HepG2 (cell line): Measurements from ENCODE around the gene SERPINA3. TPM values are rescaled to one million over a fixed set of nuclear protein-coding genes. Genes with fewer than 3 reads are reported as not detected.

Experiments used
- ATF4 ChIP-seq, 2 experiments: fragments of 450-650 bp in 1 of 2; sonication (generic) in 1 of 2; formaldehyde crosslinking; IDR thresholded peaks; 2 replicates each; pipeline versions ENCODE4 v1.5.0 to v1.8.0; 2020 to 2022; ENCODE audit warnings: mild to moderate bottlenecking in 1 of 2, missing genetic modification reagents in 1 of 2
- EED ChIP-seq: sonication (generic); formaldehyde crosslinking; IDR thresholded peaks from 2 replicates; pipeline ENCODE4 v1.5.0; 2020; ENCODE audit warnings: mild to moderate bottlenecking, missing genetic modification reagents
- HNRNPK ChIP-seq: fragments of 200-400 bp; formaldehyde crosslinking; IDR thresholded peaks from 2 replicates; pipeline ENCODE4 v1.6.1; 2018; ENCODE audit warnings: low read length, low read depth, moderate library complexity, mild to moderate bottlenecking; ENCODE audit not compliant: poor library complexity, severe bottlenecking
- MATR3 ChIP-seq: sonication (generic); formaldehyde crosslinking; IDR thresholded peaks from 2 replicates; pipeline ENCODE4 v1.4.0; 2020; ENCODE audit warnings: missing genetic modification reagents
- MZF1 ChIP-seq: sonication (generic); formaldehyde crosslinking; IDR thresholded peaks from 2 replicates; pipeline ENCODE4 v1.8.1; 2023; ENCODE audit warnings: mild to moderate bottlenecking, missing genetic modification reagents, borderline replicate concordance
- NFKBIZ ChIP-seq: IDR thresholded peaks from 2 replicates; pipeline ENCODE4 v1.6.1; 2018; ENCODE audit warnings: missing genetic modification reagents, missing compliant biosample characterization
- NR2F6 ChIP-seq, 2 experiments: IDR thresholded peaks; 2 replicates each; pipeline ENCODE4 v1.6.1; 2016; ENCODE audit warnings: antibody characterized with exemption in 1 of 2, mild to moderate bottlenecking in 1 of 2
- PREB ChIP-seq: sonication (generic); formaldehyde crosslinking; IDR thresholded peaks from 2 replicates; pipeline ENCODE4 v1.4.0; 2020; ENCODE audit warnings: missing genetic modification reagents
- RNF2 ChIP-seq: fragments of 450-650 bp; conservative IDR thresholded peaks from 2 replicates; pipeline ENCODE4 v1.6.1; 2016; ENCODE audit warnings: low read depth
- TGIF2 ChIP-seq: IDR thresholded peaks from 2 replicates; pipeline ENCODE4 v1.6.1; 2016; ENCODE audit warnings: control low read depth, missing compliant biosample characterization
- U2AF1 ChIP-seq: fragments of 200-400 bp; formaldehyde crosslinking; optimal IDR thresholded peaks from 2 replicates; pipeline ENCODE3; 2017; ENCODE audit warnings: mild to moderate bottlenecking, low read depth, low read length
- YEATS4 ChIP-seq: sonication (generic); formaldehyde crosslinking; IDR thresholded peaks from 2 replicates; pipeline ENCODE4 v1.4.0; 2020; ENCODE audit warnings: missing genetic modification reagents, borderline replicate concordance
- ZBTB44 ChIP-seq: sonication (generic); formaldehyde crosslinking; IDR thresholded peaks from 2 replicates; pipeline ENCODE4 v1.4.0; 2020; ENCODE audit warnings: missing genetic modification reagents
- ZNF138 ChIP-seq: sonication (generic); formaldehyde crosslinking; IDR thresholded peaks from 2 replicates; pipeline ENCODE4 v1.5.0; 2020; ENCODE audit warnings: mild to moderate bottlenecking, low read depth, missing genetic modification reagents
- ZNF180 ChIP-seq: sonication (generic); formaldehyde crosslinking; IDR thresholded peaks from 2 replicates; pipeline ENCODE4 v1.4.0; 2020; ENCODE audit warnings: low read depth, missing genetic modification reagents, borderline replicate concordance
- ZNF318 ChIP-seq: sonication (generic); formaldehyde crosslinking; IDR thresholded peaks from 2 replicates; pipeline ENCODE4 v1.4.0; 2020; ENCODE audit warnings: mild to moderate bottlenecking, missing genetic modification reagents
- ZNF326 ChIP-seq: sonication (generic); formaldehyde crosslinking; IDR thresholded peaks from 2 replicates; pipeline ENCODE4 v1.4.0; 2020; ENCODE audit warnings: missing genetic modification reagents, borderline replicate concordance
- ZNF557 ChIP-seq: sonication (generic); formaldehyde crosslinking; IDR thresholded peaks from 2 replicates; pipeline ENCODE4 v1.4.0; 2020; ENCODE audit warnings: missing genetic modification reagents
- ZNF580 ChIP-seq: IDR thresholded peaks from 2 replicates; pipeline ENCODE4 v1.6.1; 2016; ENCODE audit warnings: low read depth, borderline replicate concordance
- polyA plus RNA-seq, 8 experiments: library from polyadenylated mRNA; depleted of rRNA in 3 of 8; stranded (reverse) in 7 of 8; unstranded in 1 of 8; fragments of >200 nt; fragmentation: Illumina TruSeq in 4 of 8; extraction: Trizol in 4 of 8; gene quantifications; 2 replicates each; pipeline versions ENCODE4 v1.2.1 to v1.2.3, GENCODE V29; 2011 to 2016; ENCODE audit warnings: low read depth in 4 of 8, missing spikeins in 1 of 8, mixed read lengths in 1 of 8; ENCODE audit not compliant: insufficient read depth in 1 of 8
- total RNA-seq, 5 experiments: library from RNA; depleted of rRNA; stranded (reverse); fragments of >200 nt; fragmentation: Illumina TruSeq; extraction: Trizol; gene quantifications; 2 replicates each; pipeline ENCODE4 v1.2.3, GENCODE V29; 2016; ENCODE audit warnings: low read depth in 1 of 5

Gene SERPINA3
- total and polyA plus RNA-seq, 2 of the 13 experiments (the other 11 are each of a cell fraction or from before 2014, with no cell fraction given), result 825 to 2,200 TPM

GRCh38 chr14:94582851-94583250 lies 29.3 kb upstream of the SERPINA3 start (continued):
- TF ChIP-seq ZNF318 (CRISPR knock-in tag), result no peak
- TF ChIP-seq ZNF180, result no peak
- TF ChIP-seq TGIF2, result no peak
- no peak for TF ChIP-seq ATF4 (CRISPR knock-in tag; IDR thresholded peaks at IDR 0.05)
- no peak for TF ChIP-seq YEATS4
- no peak for TF ChIP-seq ZBTB44 (CRISPR knock-in tag)
- TF ChIP-seq HNRNPK, result no peak
- no peak for TF ChIP-seq ZNF580 (CRISPR knock-in tag)
- TF ChIP-seq MZF1, result no peak
- TF ChIP-seq ZNF557, result no peak
- no peak for TF ChIP-seq ZNF138 (CRISPR knock-in tag)
- no peak for TF ChIP-seq RNF2
- TF ChIP-seq U2AF1, result no peak
- no peak for TF ChIP-seq NR2F6 (IDR thresholded peaks at IDR 0.05)
- TF ChIP-seq NR2F6 (CRISPR knock-in tag; IDR thresholded peaks at IDR 0.05), result peak; percentile 15; the same call in 1 of the 2 replicates
- no peak for TF ChIP-seq MATR3
- TF ChIP-seq PREB (CRISPR knock-in tag), result no peak
- no peak for TF ChIP-seq EED (CRISPR knock-in tag)
- no peak for TF ChIP-seq NFKBIZ
- no peak for TF ChIP-seq ZNF326 (CRISPR knock-in tag)
